Measurements from ENCODE around the gene PLK5.

The PLK5 gene

DNA sequence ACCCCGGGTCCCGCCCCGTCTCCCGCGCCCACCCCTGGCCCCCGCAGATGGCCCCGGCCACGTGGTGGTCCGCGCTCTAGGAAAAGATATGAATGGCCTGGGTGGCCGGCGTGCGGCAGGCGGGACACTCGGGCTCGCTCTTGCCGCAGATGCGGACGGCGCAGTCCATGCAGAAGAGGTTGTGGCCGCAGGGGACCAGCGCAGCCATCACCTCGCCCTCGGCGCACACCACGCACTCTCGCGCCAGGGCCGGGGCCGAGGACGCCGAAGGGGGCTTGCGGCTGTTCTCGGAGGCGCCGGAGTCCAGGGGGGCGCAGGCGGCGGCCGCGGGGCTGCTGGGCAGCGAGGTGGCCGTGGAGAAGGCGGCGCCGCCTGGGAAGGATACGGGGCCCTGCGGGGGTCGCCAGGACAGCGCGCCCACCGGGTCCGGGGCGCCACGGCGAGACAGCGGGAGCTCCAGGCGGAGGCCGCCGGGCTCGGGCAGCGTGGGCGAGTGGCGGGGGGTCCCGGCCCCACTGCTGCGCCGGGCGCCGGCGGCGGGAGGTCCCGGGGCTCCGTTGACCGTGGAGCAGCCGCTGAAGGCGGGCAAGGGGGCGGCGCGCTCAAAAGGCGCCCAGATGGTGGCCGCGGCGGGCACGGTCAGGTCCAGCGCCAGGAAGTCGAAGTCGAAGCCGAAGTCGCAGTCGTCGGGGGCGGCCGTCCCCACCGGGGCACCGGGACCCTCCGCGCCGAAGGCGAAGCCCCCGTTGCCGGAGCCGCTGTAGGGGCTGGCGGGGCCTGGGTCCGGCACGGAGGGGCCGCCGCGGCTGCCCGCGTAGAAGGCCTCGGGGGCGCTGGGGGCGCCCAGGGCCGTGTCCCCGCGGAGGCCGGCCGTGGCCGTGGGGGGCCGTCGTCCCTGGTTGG is 31.9 kb downstream of the PLK5 start:
- no peak for DNase-seq (ENCODE audit: low spot score)

DNA sequence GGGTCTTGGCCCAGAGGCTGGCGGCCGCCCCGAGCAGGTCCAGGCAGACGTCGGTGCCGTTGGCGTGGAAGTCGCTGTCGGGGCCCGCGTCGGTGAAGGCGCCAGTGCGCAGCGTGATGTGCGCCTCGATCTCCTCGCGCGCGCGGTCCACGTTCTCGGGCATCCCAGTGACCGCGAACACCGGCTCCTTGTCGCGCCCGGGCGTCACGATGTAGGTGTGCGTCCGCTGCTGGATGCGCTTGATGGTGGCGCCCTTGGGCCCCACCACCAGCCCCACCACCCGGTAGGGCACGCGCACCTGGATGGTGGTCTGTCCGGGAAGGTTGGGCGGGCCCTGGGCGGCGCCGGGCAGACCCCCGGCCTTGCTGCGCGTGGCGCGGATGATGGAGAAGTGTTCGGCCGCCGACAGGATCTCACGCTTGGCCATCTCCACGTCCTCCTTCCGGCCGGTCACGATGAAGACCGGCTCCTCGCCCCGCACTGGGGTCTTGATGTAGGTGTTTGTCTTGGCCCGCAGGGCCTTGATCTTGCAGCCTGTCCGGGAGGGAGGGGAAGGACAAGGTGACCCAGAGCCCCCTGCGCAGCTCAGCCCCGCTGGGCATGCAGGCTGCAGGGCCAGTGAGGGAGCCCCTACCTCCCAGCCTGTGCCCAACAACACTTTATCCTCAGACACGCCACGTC is 32.7 kb downstream of the PLK5 start:
- no peak for DNase-seq (ENCODE audit: low spot score)

DNA sequence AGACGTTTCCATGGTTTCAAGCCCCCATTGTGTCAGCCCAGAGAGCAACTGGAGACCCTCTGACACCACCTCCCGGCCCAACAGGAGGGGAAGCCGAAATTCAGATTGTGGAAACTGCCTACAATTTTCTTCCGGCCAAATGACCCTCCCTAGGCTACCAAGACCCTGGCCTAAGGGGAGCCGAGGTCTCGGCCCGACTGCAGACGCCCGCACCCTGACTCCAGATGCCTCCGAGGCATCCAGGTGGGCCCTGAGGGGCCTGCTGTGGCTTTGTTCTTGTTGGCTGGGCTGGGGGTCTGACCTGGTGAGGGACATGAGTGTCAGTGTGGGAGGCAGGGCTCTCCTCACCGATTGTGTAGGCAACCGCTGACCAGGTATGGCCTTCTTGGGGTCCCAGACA is 34.7 kb downstream of the PLK5 start:
- no peak for DNase-seq (ENCODE audit: low spot score)

DNA sequence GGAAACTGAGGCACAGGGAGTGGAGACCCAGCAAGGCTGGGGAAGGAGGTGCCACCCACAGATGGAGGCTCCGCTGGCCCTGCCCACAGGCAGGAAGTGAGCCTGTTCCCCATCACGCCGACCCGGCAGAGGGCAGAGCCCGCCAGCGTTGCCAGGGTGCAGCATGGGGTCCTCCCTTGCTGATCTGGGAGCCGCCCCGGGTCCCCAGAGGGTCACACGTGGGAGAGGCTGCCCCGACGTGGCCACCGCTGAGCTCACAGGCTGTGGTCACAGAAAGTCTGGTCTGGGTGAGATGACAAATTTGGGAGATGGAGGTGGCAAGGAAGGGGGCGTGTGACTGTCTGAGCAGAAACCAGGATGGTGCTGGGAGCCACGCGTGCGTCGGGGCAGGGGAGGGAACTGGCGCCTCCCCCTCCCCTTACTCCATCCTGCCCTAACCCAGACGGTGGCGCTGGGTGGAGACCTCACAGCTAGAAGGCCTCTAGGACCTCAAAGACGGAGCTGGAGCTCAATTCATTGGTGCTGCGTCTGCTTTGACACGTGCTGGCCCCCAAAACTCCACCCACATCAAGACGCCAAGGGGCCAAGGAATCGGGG is 36.5 kb downstream of the PLK5 start:
- DNase-seq (ENCODE audit: low spot score): no peak

DNA sequence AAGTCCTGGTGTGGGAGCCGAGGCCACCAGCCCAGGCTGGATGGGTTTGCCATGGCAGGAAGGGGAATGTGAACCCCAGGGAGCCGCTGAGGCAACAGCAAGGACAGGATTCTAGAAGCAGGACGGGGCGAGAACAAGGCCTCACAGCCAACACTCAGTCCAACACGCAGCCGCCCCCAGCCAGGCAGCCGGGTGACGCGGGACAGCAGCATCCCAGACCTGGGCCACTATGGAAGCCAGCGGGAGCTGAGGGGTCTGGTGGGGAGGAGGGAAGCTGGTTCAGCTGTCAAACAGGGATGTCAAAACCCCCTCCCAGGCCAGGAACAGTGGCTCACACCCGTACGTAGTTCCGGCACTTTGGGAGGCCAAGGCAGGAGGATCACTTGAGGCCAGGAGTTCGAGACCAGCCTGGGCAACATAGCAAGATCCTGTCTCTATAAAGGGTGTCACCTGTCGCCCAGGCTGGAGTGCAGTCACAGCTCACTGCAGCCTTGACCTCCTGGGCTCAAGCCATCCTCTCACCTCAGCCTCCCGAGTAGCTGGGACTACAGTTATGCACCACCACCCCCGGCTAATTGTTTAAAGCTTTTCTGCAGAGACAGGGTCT is 37.5 kb downstream of the PLK5 start:
- DNase-seq (ENCODE audit: low spot score): no peak

DNA sequence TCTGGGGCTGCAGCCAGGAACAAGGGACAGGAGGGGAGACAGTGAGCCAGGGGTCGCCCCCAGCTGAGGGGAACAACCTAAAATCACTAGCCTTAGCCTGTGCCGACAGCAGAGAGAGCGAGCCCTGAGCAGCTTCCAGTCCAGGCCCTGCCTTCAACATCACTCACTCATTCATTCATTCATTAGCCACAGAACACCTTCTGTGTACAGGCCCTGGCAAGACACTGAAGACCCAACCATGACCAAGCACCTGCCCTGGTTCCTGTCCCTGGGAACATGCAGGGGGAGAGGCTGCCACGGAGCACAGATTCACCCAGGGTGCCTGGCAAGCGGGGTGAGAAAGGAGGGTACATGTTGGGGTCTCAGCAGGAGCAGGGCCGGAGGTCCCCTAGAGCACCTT is 39.4 kb downstream of the PLK5 start:
- DNase-seq (ENCODE audit: low spot score): no peak

DNA sequence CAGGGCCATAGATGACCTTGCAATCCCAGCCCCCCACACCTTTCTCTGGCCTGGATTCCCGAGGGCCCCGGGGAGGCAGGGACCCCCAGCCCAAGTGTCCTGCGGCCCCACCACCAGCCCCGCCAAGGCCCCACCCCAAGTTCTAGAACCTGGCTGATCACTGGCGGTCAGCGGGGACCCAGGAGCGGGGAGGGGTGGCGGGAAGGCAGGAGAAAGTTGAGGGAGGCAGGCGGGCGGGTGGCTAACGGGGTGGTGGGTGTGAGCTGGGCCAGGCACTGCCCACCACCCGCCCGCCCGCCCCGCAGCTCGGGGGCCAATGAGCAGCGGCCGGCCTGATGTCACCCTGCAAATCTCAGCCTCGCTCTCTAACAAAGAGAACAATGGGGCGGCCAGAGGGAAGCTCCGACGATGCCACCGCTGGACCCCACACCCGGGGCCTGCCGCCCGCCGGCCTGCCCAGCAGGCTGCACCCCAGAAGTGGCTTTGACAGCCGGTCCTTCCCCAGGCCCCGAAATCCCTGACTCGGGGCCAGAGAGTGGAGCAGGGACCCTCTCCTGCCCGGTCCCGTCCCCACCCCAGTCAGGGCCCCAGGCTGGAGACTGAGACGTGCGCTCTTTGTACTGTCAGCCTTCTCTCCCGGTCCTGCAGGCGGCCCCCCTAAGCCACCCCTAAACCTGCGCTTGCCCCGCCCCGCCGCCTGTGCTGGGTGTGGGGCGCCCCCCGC is 42.7 kb downstream of the PLK5 start:
- DNase-seq (ENCODE audit: low spot score): no peak

DNA sequence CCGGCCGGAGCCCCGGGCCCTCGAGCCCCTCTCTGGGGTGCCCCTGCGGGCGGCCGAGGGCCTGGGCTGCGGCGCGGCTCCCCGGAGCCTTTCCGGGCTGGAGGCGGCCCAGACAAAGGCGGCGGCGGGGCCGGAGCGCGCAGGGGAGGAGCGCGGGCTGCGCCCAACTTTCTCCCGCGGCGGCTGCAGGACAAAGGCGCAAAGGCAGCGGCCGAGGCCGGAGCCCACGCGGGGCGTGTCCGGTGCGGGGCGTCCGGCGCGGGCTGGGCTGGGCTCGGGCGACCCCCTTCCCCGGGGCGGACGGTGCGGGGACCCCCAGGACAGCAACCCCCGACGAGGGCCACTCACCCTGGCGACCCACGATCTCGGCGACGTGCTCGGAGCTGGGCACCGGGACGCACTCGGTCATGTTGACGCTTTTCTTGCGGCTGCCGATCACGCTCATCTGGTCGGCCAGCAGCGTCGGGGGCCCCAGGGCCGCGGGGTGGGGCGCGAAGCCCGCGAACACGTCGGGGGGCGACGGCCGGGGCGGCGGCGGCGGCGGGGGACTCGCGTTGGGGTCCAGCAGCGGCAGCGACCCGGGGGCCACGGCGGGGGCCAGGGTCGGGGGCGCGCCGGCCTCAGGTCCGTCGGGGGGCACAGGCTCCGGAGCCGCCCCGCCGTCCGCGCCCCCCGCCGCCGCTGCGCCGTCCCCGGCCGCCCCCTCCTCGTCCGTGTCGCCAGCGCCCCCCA is 43.4 kb downstream of the PLK5 start:
- no peak for DNase-seq (ENCODE audit: low spot score)

DNA sequence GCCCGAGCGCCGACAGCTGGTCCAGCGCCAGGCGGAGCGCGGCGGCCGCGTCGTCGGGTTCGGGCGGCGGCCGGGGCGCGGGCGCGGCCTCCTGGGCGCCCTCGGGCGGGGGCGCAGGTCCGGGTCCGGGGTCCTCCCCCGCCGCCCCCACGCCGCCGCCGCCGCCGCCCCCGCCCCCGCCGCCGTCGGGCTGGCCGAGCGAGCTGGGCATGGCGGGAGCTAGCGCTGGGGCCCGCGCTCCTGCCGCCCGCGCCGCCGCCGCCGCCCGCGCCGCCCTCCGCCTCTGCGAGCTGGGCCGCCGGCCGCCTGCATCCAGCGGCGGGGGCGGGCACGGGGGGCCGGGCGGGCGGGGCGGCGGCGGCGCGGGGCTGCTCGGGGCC is 44.0 kb downstream of the PLK5 start:
- no peak for DNase-seq (ENCODE audit: low spot score)

DNA sequence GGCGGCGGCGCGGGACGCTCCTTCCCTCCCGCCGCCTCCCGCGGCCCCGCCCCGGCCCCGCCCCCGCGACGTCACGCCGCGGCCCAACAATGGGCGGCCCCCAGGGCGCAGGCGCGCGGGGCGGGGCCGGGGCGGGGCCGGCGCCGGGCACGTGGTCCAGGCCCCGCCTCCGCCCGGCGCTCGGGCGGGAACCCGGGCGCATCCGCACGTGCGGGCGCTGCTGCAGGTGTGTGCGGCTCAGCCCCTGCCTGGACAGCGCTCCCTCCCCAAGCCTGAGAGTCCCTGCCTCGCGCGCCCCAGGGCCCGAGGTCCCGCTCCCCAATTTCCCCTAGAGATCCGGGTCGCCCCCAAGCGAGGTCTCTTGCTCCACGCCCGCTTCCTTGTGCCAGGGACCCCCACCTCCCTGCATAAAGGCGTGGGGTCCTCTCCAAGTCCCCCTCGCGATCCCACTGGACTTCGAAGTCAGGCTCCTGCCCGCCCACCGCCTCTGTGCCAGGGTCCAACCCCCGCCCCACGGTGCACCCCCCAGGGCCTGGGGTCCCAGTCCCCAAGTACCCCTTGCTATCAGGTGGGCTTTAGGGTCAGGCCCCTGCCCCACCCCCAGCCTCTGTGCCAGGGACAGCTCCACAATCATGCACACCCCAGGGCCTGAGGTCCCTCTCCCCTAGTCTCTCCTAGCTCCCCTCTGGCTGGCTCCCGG is 44.6 kb downstream of the PLK5 start, which contains the start of gene MEX3D:
TSS of gene MEX3D (minus strand) at position 6 of the 700 bp plus-strand sequence. CDS start 267 bp downstream, outside the sequence.
- peak; percentile 89 for DNase-seq (ENCODE audit: low spot score)

DNA sequence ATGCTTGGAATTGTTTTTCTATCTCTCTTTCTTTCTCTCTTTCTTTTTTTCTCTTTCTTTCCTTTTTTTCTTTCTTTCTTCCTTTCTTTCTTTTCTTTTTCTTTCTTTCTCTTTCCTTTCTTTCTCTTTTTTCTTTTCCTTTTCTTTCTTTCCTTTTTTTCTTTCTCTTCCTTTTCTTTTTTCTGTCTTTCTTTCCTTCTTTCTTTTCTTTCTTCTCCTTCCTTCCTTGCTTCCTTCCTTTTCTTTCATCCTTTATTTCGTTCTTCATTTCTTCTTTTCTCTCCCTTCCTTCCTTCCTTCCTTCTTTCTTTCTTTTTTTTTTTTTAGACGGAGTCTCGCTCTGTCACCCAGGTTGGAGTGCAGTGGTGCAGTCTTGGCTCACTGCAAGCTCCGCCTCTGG is 46.1 kb downstream of the PLK5 start:
- no peak for DNase-seq (ENCODE audit: low spot score)

DNA sequence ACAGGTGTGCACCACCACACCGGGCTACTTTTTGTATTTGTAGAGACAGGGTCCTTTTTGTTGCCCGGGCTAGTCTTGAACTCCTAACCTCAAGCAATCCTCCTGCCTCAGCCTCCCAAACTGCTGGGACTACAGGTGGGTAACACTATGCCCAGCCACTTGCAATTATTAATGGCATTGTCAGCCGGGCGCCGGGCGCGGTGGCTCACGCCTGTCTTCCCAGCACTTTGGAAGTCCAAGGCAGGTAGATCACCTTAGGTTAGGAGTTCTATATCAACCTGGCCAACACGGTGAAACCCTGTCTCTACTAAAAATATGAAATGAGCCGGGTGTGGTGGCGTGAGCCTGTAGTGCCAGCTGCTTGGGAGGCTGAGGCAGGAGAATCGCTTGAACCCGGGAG is 47.0 kb downstream of the PLK5 start:
- no peak for DNase-seq (ENCODE audit: low spot score)

DNA sequence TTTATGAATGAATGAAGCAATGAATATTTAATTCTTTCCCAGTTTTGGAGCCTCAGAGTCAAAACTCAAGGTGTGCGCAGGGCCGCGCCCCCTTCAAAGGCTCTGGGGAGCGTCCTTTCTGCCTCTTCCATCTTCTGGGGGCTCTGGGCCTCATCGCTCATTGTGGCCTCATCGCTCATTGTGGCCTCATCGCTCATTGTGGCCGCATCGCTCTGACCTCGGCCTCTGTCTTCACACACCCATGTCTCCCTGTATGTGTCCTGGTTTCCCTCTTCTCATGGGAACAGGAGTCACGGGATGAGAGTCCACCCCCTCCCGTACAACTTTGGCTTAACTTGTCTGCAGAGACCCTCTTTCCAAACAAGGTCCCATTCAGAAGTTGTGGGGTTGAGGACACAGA is 47.5 kb downstream of the PLK5 start:
- DNase-seq (ENCODE audit: low spot score): peak; percentile 32

DNA sequence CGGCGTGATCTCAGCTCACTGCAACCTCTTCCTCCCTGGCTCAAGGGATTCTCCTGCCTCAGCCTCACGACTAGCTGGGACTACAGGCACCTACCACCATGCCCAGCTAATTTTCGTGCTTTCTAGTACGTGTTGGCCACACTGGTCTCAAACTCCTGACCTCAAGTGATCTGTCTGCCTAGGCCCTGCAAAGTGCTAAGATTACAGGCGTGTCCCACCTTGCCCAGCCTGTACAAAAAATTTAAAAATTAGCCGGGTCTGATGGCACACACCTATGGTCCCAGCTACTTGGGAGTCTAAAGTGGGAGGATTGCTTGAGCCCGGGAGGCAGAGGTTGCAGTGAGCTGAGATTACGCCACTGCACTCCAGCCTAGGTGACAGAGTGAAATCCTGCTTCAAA is 48.9 kb downstream of the PLK5 start:
- DNase-seq (ENCODE audit: low spot score): no peak

DNA sequence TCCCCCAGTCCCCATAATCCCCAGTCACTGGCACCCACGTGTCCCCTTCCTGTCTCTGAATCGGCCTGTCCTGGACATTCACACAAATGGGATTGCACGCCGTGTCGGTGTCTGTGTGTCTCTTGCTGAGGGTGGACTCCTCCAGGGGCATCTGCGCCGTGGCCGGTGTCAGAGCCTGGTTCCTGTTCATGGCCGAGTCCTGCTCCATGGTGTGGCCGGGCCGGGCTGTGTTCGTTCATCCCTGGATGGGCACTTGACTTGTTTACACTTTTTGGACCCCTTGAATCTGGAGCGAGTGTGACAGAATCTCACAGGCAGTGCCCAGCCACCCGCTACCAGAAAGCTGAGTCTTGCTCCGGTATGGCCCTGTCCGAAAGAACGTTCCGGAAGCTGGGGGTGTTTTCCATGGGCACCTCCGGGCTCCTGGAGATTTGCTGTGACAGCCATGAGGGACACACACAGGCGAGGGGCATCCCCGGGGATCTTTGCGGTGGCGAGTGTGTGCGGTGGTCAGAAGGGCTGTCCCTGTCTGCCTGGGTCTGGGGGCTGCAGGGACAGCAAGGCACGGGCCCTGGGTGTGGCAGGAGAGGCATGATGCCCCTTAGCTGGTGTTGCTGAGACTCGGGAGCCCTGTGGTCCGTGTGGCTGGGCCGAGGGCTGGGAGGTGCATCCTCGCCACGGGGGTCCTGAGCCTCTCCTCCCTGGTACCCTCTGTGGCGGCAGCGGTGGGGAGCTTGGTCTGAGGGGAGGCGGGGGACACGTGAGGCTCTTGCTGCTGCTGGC is 50.7 kb downstream of the PLK5 start:
- DNase-seq (ENCODE audit: low spot score): no peak

DNA sequence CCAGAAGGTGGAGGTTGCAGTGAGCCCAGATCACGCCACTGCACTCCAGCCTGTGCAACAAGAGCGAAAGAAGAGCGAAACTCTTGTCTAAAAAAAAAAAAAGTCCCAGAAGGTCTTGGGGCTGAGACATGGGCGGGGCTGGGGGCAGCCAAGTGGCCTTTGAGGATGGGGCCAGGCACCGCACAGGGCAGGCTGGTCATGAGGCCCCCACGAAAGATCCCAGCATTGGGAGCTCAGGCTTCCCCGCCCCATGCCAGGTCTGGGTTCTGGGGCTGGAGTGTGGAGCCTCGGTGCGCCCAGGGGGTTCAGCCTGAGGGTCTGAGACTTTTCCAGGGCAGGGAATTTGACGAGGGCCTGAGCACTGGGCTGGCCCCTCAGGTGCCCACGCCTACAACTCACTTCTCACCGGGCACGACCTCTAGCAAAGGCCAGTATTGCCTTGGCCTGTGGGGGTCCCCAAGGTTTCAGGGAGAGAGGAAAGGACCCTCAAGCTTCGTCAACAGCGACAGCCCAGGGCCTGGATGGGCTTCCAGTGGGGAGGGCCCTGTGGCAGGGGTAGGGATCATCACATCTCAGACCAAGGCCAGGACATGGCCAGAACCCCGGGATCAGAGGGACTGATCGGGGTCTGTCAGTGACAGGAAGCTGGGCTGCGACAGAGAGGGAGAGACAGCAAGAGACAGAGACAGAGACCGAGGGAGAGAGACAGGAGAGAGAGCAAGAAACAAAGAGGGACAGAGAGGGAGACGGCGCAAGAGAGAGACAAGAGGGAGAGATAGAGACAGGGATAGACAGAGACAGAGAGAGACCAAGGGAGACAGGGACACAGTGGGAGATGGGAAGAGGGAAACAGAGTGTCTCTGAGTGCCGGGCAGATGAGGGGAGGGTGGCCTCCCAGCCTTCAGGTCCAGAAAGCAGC is 51.7 kb downstream of the PLK5 start:
- no peak for DNase-seq (ENCODE audit: low spot score)

DNA sequence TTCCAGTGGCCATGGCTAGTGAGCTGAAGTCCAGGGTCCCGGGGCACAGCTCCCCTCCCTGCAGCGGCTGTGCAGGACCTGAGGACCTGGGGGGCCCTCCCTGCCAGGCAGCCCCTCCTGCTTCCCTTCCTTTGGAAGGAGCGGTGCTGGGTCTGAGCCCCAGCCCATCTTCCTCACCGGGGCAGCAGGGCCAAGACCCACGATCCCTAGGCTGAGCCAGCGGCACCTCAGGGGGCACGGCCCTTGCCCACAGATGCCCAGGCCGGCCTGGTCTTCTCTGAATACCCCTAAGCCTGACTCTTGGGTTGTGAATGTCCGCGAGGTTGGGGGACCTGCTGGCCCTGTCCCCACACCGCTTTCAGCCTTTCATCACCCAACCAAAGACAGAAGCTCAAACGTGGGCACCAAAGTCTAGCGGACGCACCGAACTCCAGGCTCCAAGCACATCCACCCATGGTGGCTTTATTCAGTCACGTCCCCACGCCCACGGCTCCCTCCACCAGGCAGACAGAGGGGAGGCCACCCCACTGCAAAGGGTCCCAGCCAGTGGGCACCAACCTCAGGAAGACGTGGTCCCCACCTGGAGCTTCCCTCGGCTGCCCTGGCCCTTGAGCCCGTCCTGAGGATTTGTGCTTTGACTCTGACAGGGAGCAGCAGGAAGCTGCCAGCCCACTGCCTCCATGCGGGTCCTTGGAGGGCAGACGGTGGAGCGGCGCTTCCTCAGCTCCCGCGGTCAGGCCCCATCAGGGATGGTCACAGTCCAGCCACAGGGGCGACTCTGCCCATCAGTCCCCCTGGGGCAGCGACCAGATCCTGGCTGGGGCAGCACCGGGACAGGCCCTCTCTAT is 52.6 kb downstream of the PLK5 start:
- no peak for DNase-seq (ENCODE audit: low spot score)
